HEK293T (cell line): ENCODE measurements around the gene MAST4.

ENCODE experiments used
- CTCF ChIA-PET: fragments of 350-600 bp; formaldehyde crosslinking; extraction: SDS; loops from one replicate; lab custom pipeline; 2021; ENCODE audit warnings: antibody characterized with exemption, inconsistent platforms; lab: Yijun Ruan, JAX
- POLR2A ChIA-PET: fragments of 350-600 bp; formaldehyde crosslinking; extraction: SDS; loops from one replicate; lab custom pipeline; 2020; ENCODE audit warnings: antibody characterized with exemption, inconsistent platforms; lab: Yijun Ruan, JAX
- DNase-seq: peaks from one replicate; pipeline ENCODE4 v3.0.0; 2012; ENCODE audit warnings: mixed read lengths; ENCODE audit errors: extremely low spot score
- ARNT ChIP-seq: fragments of 450-650 bp; IDR thresholded peaks from 2 replicates; pipeline ENCODE4 v1.6.1; 2017; ENCODE audit warnings: mild to moderate bottlenecking
- BHLHE40 ChIP-seq: fragments of 450-650 bp; IDR thresholded peaks from 2 replicates; pipeline ENCODE4 v1.6.1; 2016; ENCODE audit warnings: mild to moderate bottlenecking, moderate library complexity, borderline replicate concordance
- CTBP1 ChIP-seq: fragments of 450-650 bp; IDR thresholded peaks from 2 replicates; pipeline ENCODE4 v1.6.1; 2016; ENCODE audit warnings: borderline replicate concordance
- ELF4 ChIP-seq: fragments of 450-650 bp; IDR thresholded peaks from 2 replicates; pipeline ENCODE4 v1.6.1; 2017; ENCODE audit warnings: antibody characterized with exemption
- FOXA1 ChIP-seq: fragments of 450-650 bp; IDR thresholded peaks from 2 replicates; pipeline ENCODE4 v1.6.1; 2016; ENCODE audit warnings: mild to moderate bottlenecking
- FOXK2 ChIP-seq: fragments of 450-650 bp; IDR thresholded peaks from 2 replicates; pipeline ENCODE4 v1.6.1; 2016; ENCODE audit warnings: mild to moderate bottlenecking
- FOXM1 ChIP-seq: fragments of 450-650 bp; IDR thresholded peaks from 2 replicates; pipeline ENCODE4 v1.6.1; 2017; ENCODE audit warnings: mild to moderate bottlenecking, borderline replicate concordance
- HDGF ChIP-seq: fragments of 450-650 bp; IDR thresholded peaks from 2 replicates; pipeline ENCODE4 v1.6.1; 2017; ENCODE audit warnings: antibody characterized with exemption, borderline replicate concordance
- L3MBTL2 ChIP-seq: fragments of 450-650 bp; conservative IDR thresholded peaks from 2 replicates; pipeline ENCODE4 v1.6.1; 2016; ENCODE audit warnings: mild to moderate bottlenecking
- LEF1 ChIP-seq: fragments of 450-650 bp; IDR thresholded peaks from 2 replicates; pipeline ENCODE4 v1.6.1; 2017; ENCODE audit warnings: mild to moderate bottlenecking, borderline replicate concordance
- NFRKB ChIP-seq: fragments of 450-650 bp; IDR thresholded peaks from 2 replicates; pipeline ENCODE4 v1.6.1; 2016; ENCODE audit warnings: mild to moderate bottlenecking, moderate library complexity
- SP1 ChIP-seq: fragments of 450-650 bp; IDR thresholded peaks from 2 replicates; pipeline ENCODE4 v1.6.1; 2017
- SUZ12 ChIP-seq: fragments of 450-650 bp; IDR thresholded peaks from 2 replicates; pipeline ENCODE4 v1.6.1; 2016; ENCODE audit warnings: mild to moderate bottlenecking
- TARDBP ChIP-seq: fragments of 450-650 bp; IDR thresholded peaks from 2 replicates; pipeline ENCODE4 v1.6.1; 2016
- ZNF384 ChIP-seq: fragments of 450-650 bp; IDR thresholded peaks from 2 replicates; pipeline ENCODE4 v1.6.1; 2016
- TF ChIP-seq, protein P1 (sequence below): fragments of 450-650 bp; IDR thresholded peaks from 2 replicates; pipeline ENCODE4 v1.6.1; 2016

MAST4 gene

DNA sequence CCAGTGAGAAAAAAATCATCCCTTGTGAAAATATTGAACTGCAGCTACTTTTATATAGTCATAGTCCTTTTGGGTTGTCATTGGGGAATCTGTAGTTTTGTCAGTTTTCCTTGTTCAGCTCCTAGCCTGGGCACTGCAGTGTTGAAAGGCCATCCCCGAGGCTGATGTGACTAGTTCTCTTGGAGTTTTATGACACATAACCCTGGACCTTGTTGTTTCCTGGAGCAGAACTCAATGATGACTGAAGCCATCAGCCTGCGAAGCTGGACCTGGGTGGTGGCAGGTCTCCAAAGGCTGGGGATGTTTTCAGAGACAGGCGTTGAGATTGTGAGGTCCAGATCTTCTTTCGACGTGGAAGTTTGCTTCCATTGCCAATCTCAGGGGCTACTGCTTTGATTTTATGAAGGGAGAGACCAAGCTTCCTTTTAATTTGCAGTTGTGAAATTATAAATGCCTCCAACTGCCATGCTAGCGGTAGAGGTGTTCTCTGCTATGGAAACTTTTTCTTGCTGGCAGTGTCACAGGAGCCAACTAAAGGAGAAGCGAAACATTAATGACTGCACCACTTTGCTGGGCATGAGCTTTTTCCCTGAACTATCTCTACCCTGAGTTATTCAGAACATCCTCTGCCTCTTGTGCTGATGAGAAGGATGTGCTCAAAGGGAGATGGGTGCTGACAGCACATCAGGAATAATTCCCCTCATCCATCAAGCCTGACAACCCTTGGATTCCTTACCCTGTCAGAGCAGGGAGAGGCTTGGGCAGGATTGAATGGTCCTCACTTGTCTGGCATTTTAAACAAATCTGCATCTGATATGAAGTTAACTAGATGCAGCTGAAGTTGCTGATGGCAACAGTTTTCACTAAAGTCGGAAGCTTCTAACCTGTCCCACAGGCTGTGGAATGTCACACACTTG is 209.6 kb downstream of the MAST4 start:
- TF ChIP-seq FOXK2 (no peak), LEF1 (no peak), BHLHE40 (no peak), NFRKB (no peak), FOXA1 (no peak), HDGF (no peak), CTBP1 (no peak), ZNF384 (no peak), FOXM1 (no peak), TARDBP (no peak)
- ChIA-PET CTCF (no interaction called here), POLR2A (no interaction called here)
- no peak for DNase-seq

DNA sequence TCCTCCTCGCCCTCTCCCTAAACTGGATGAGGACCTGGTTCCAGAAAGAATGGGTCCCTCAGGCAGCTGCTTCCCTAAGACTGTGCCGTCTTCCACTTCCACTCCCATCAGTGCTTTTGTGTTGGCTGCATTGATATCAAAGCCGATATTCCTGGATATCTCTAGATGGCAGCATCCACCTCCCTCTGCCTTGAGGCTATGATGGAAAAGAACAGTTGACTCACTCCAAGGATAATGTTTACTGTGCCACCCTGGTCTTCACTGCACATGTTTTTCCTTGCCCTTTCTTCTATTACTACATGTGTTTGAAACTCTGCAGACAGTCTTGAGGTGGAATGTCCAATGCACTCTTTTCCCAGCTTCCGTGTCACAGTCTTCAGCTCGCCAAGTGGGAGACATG is 211.6 kb downstream of the MAST4 start:
- DNase-seq = peak; percentile 35
- no peak for TF ChIP-seq FOXA1
- TF ChIP-seq HDGF = no peak
- no peak for TF ChIP-seq SUZ12
- no peak for TF ChIP-seq SP1
- TF ChIP-seq FOXK2 = no peak
- no peak for TF ChIP-seq L3MBTL2
- no peak for TF ChIP-seq ARNT
- no peak for TF ChIP-seq NFRKB
- no peak for TF ChIP-seq TARDBP
- TF ChIP-seq FOXM1 = no peak
- TF ChIP-seq CTBP1 = no peak
- TF ChIP-seq, protein P1, sequence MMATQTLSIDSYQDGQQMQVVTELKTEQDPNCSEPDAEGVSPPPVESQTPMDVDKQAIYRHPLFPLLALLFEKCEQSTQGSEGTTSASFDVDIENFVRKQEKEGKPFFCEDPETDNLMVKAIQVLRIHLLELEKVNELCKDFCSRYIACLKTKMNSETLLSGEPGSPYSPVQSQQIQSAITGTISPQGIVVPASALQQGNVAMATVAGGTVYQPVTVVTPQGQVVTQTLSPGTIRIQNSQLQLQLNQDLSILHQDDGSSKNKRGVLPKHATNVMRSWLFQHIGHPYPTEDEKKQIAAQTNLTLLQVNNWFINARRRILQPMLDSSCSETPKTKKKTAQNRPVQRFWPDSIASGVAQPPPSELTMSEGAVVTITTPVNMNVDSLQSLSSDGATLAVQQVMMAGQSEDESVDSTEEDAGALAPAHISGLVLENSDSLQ = no peak
- TF ChIP-seq LEF1 = no peak
- TF ChIP-seq ZNF384 = no peak
- TF ChIP-seq BHLHE40 = no peak
- ChIA-PET CTCF (interaction anchor here (0.5 kb wide), 1 partner anchor 995 kb away, joined by 4 read pairs; no protein-coding TSS in a partner anchor), POLR2A (no interaction called here)

DNA sequence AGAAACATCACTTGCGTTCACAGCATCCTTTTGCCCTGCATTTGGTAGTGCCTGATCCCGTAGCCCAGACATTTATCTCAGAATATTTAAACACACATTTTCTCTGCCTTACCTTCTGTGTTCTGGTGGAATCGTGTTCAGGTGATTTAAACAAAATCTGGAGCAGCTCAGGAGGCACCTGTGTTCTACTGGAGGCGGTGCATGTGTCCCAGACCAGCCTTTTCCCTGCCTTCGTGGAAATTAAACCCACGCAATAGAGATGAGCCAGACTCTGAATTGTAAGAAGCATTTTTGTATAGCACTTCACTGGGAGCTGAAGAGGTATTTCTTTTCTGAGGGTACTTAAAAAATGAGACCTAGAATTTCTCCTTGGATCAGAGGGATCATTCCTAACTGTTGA is 212.5 kb downstream of the MAST4 start:
- no peak for TF ChIP-seq ARNT
- no peak for TF ChIP-seq NFRKB
- no peak for TF ChIP-seq CTBP1
- no peak for TF ChIP-seq SP1
- TF ChIP-seq LEF1 = no peak
- no peak for TF ChIP-seq ZNF384
- TF ChIP-seq, protein P1 = no peak
- POLR2A ChIA-PET = no interaction called here
- CTCF ChIA-PET = no interaction called here
- DNase-seq = no peak

DNA sequence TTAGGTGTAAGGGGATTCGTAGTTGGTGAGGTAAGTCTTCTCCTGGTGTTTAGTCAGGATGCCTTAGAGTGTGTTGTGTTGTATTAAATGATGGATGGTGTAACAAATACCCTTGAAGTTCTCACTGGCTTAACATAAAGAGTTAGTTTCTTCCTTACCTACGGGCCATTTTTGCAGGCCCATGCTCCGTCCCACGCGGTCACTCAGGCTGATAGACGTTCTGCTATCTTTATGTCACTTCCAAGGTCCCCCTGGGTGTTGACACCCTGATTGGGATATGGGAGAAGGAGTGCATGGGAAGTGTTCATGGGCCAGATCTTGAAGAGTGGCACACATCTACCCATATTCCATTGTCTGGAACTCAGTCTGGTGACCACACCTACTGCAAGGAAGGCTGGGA is 214.0 kb downstream of the MAST4 start:
- no peak for DNase-seq
- ChIA-PET POLR2A (no interaction called here), CTCF (no interaction called here)
- no peak for TF ChIP-seq HDGF
- no peak for TF ChIP-seq TARDBP
- TF ChIP-seq FOXM1 = no peak
- no peak for TF ChIP-seq FOXK2
- no peak for TF ChIP-seq BHLHE40
- TF ChIP-seq SUZ12 = no peak
- no peak for TF ChIP-seq FOXA1
- no peak for TF ChIP-seq L3MBTL2
- no peak for TF ChIP-seq NFRKB
- TF ChIP-seq SP1 = no peak
- TF ChIP-seq ARNT = no peak

DNA sequence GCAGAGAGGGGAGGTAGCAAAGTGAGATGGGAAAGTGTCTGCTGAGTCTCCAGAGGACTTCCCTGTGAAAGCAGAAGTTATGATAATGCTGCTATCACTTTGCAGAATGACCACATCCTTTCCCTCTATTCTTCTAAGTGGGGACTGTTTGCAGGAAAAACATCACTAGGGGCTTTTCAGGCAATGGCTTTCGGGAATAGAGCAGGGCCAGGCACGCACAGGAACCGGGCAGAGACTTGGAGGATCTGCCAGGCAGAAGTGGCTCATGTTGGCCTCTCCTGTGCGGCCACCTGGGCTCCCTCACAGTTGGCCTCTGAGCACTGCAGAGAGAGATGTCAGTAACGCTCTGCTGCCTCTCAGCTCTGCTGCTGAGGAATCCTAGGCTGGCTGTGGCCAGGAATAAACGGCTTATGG is 214.7 kb downstream of the MAST4 start:
- TF ChIP-seq SP1 (no peak), FOXA1 (no peak), ARNT (no peak), TARDBP (no peak), CTBP1 (no peak), FOXM1 (no peak), SUZ12 (no peak), BHLHE40 (no peak), NFRKB (no peak), ZNF384 (no peak), L3MBTL2 (no peak), HDGF (no peak), LEF1 (no peak), ELF4 (no peak), FOXK2 (no peak)
- TF ChIP-seq, protein P1 = no peak
- ChIA-PET CTCF (no interaction called here), POLR2A (no interaction called here)
- no peak for DNase-seq

DNA sequence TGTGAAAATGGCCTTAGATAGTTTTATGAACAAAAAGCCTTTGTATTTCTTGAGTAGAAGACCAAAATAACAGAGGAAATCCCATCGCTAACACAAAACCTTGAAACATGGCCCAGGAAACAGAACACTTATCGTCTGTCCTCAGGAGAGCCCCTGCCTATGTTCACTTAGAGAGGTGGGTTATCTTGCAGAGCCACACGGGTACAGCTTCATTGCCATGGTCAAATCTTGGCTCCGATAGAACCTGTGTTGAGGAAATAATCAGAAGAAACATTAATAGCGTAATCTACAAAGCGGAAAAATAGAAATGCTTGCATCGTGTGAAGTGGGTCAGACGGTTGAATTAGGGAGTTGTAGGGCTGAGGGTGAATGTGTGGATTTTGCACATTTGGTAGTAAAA is 216.1 kb downstream of the MAST4 start:
- POLR2A ChIA-PET = no interaction called here
- TF ChIP-seq TARDBP (no peak), FOXM1 (no peak), SUZ12 (no peak), ZNF384 (no peak), HDGF (no peak), FOXK2 (no peak), BHLHE40 (no peak), ARNT (no peak), CTBP1 (no peak), NFRKB (no peak), LEF1 (no peak), FOXA1 (no peak), SP1 (no peak), L3MBTL2 (no peak), ELF4 (no peak)
- TF ChIP-seq, protein P1 = no peak
- DNase-seq = no peak
- CTCF ChIA-PET = interaction anchor here (0.5 kb wide), 1 partner anchor 407 kb away, joined by 3 read pairs; no protein-coding TSS in a partner anchor
